Frontal cortex (tissue), 4 donors: Measurements from ENCODE around the gene LSAMP. TPM values are rescaled to one million over a fixed set of nuclear protein-coding genes. Genes with fewer than 3 reads are reported as not detected.

Experiments used
- DNase-seq, 2 donors: peaks; one replicate each; pipeline ENCODE4 v3.0.0; 2012; ENCODE audit warnings: low spot score in 2 of 2
- FAIRE-seq: peaks from 2 replicates; lab custom pipeline; 2012; peaks lifted over from hg19 to GRCh38; lab: Jason Lieb, UNC
- total RNA-seq: library from RNA; depleted of rRNA; stranded (reverse); fragments of >200 nt; gene quantifications from one replicate; pipeline ENCODE4 v1.2.3, GENCODE V29; 2014
- donor health status: control.
- donor health status: control.
- donor health status: control.

LSAMP gene
- total RNA-seq, 1 donor from 2014 or later: 59.9 TPM

- no peak for DNase-seq
- FAIRE-seq: no peak
Measured at GRCh38 chr3:115836944-115837343, 608.3 kb downstream of the LSAMP start.

- FAIRE-seq (no peak), DNase-seq (no peak)
Measured at GRCh38 chr3:115835946-115836345, 609.3 kb downstream of the LSAMP start.

- FAIRE-seq: no peak
- no peak for DNase-seq
Measured at GRCh38 chr3:115834068-115834467, 611.2 kb downstream of the LSAMP start.

- FAIRE-seq: no peak
- DNase-seq: no peak
Measured at GRCh38 chr3:115833074-115833473, 612.2 kb downstream of the LSAMP start.

- FAIRE-seq: no peak
- DNase-seq: no peak
Measured at GRCh38 chr3:115832265-115832664, 613.0 kb downstream of the LSAMP start.

- DNase-seq (no peak), FAIRE-seq (no peak)
Measured at GRCh38 chr3:115831864-115832263, 613.4 kb downstream of the LSAMP start.

- DNase-seq (no peak), FAIRE-seq (no peak)
Measured at GRCh38 chr3:115830764-115831395, 614.4 kb downstream of the LSAMP start.

GRCh38 chr3:115828401-115828800 is 616.9 kb downstream of the LSAMP start:
- DNase-seq (no peak), FAIRE-seq (no peak)

GRCh38 chr3:115827495-115827894 is 617.8 kb downstream of the LSAMP start:
- FAIRE-seq: no peak
- no peak for DNase-seq

- FAIRE-seq: no peak
Measured at GRCh38 chr3:115825046-115825445, 620.2 kb downstream of the LSAMP start.

GRCh38 chr3:115823083-115823482 is 622.2 kb downstream of the LSAMP start:
- DNase-seq (no peak), FAIRE-seq (no peak)

More at GRCh38 chr3:115825046-115825445, 620.2 kb downstream of the LSAMP start:
- DNase-seq: no peak

GRCh38 chr3:115822579-115822978 is 622.7 kb downstream of the LSAMP start:
- DNase-seq: no peak

GRCh38 chr3:115819785-115820384 is 625.4 kb downstream of the LSAMP start:
- FAIRE-seq: peak; percentile 98
- DNase-seq: peak; percentile 33 to 58

More at GRCh38 chr3:115822579-115822978, 622.7 kb downstream of the LSAMP start:
- no peak for FAIRE-seq

GRCh38 chr3:115814778-115815380 is 630.4 kb downstream of the LSAMP start:
- FAIRE-seq (peak; percentile 33), DNase-seq (peak; percentile 33 to 50)

- FAIRE-seq (no peak), DNase-seq (no peak)
Measured at GRCh38 chr3:115814006-115814405, 631.3 kb downstream of the LSAMP start.

- no peak for FAIRE-seq
- DNase-seq: no peak
Measured at GRCh38 chr3:115808816-115809215, 636.5 kb downstream of the LSAMP start.

- DNase-seq (no peak), FAIRE-seq (no peak)
Measured at GRCh38 chr3:115808244-115808643, 637.0 kb downstream of the LSAMP start.

- no peak for FAIRE-seq
- DNase-seq: no peak
Measured at GRCh38 chr3:115806501-115806900, 638.8 kb downstream of the LSAMP start.

GRCh38 chr3:115805520-115805919 is 639.8 kb downstream of the LSAMP start:
- FAIRE-seq (no peak), DNase-seq (no peak)

GRCh38 chr3:115804713-115805119 is 640.6 kb downstream of the LSAMP start:
- no peak for FAIRE-seq
- no peak for DNase-seq

- DNase-seq: no peak
- FAIRE-seq: no peak
Measured at GRCh38 chr3:115804200-115804599, 641.1 kb downstream of the LSAMP start.
